Breast epithelium (tissue), 3 donors: ENCODE results near the gene GPC2.

Experiments
- POLR2A ChIP-seq: fragments of 450-650 bp; IDR thresholded peaks from one replicate; pipeline ENCODE4 v1.6.1; 2016; ENCODE audit warnings: antibody characterized with exemption, mild to moderate bottlenecking, moderate library complexity
- POLR2AphosphoS5 ChIP-seq, 3 donors: sonication (generic); formaldehyde crosslinking; IDR thresholded peaks; one replicate each; pipeline ENCODE4 v1.6.1; 2017; ENCODE audit warnings: antibody characterized with exemption in 3 of 3
- TF ChIP-seq, protein P1 (sequence below), 3 donors: fragments of 450-650 bp; IDR thresholded peaks; one replicate each; pipeline ENCODE4 v1.5.1; 2016 to 2017; ENCODE audit warnings: antibody characterized with exemption in 3 of 3, mild to moderate bottlenecking in 3 of 3, moderate library complexity in 3 of 3

DNA sequence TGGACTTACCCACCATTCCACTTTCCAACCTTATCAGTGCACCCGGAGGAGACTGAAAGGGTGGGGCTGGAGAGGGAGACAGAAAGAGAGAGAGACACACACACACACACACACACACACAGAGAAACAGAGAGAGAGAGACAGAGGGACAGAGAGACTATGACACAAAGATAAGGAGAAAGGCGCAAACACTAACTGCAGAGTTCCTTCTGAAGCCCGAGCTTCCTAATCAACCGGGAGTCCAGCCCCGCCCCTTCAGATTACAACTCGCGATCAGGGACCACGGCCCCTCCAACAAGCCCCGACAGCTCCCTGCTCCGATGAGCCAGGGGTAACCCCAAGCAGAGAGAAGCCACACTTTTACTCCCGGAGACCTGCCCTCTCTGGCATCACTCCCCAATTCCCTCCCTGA is 9.3 kb downstream of the GPC2 start:
- TF ChIP-seq, protein P1, sequence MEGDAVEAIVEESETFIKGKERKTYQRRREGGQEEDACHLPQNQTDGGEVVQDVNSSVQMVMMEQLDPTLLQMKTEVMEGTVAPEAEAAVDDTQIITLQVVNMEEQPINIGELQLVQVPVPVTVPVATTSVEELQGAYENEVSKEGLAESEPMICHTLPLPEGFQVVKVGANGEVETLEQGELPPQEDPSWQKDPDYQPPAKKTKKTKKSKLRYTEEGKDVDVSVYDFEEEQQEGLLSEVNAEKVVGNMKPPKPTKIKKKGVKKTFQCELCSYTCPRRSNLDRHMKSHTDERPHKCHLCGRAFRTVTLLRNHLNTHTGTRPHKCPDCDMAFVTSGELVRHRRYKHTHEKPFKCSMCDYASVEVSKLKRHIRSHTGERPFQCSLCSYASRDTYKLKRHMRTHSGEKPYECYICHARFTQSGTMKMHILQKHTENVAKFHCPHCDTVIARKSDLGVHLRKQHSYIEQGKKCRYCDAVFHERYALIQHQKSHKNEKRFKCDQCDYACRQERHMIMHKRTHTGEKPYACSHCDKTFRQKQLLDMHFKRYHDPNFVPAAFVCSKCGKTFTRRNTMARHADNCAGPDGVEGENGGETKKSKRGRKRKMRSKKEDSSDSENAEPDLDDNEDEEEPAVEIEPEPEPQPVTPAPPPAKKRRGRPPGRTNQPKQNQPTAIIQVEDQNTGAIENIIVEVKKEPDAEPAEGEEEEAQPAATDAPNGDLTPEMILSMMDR (IDR thresholded peaks at IDR 0.05): no peak
- TF ChIP-seq POLR2AphosphoS5 (IDR thresholded peaks at IDR 0.05): no peak
- no peak for TF ChIP-seq POLR2A
